Hepatic stellate cell (primary cell): ENCODE data around the gene VPS25.
A peak's percentile ranks its signal among the peaks of the same experiment; 100 is the strongest.
"Not testable (repeated sequence)": the region's sequence is repeated elsewhere in the genome, so short reads cannot be mapped to it uniquely, and the experiment has no call there.

Experiments
- DNase-seq: peaks from one replicate; pipeline ENCODE4 v3.0.0; 2011; ENCODE audit warnings: low spot score

Gene VPS25

GRCh38 chr17:42773290-42774035, at the start of gene VPS25:
Gene VPS25, plus strand, starts transcription at chr17:42773449. Its CDS starts 27 bp downstream, at chr17:42773476.
- peak; percentile 88 for DNase-seq

- no peak for DNase-seq
Measured at GRCh38 chr17:42723636-42724035, 49.6 kb upstream of the VPS25 start.

- DNase-seq: no peak
Measured at GRCh38 chr17:42725143-42725542, 48.1 kb upstream of the VPS25 start.

DNA sequence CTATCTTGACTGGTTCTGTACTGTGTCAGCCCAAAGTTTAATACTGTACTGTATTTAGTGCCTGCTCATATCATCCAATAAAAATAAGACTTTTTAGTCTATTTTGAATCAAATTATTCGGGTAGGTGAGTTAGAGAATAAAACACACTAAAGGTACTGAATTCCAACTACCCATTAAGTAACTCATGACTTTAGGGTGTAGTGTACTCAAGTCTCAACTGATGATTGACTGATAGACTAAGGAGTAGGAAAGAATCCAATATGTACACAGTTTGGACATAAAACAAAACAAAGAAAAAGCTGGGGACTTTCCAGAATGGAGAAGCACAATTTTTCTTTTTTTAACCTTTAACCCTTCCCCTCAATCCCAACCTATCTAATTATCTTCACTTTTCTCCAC, 32.5 kb upstream of the VPS25 start:
- no peak for DNase-seq

DNA sequence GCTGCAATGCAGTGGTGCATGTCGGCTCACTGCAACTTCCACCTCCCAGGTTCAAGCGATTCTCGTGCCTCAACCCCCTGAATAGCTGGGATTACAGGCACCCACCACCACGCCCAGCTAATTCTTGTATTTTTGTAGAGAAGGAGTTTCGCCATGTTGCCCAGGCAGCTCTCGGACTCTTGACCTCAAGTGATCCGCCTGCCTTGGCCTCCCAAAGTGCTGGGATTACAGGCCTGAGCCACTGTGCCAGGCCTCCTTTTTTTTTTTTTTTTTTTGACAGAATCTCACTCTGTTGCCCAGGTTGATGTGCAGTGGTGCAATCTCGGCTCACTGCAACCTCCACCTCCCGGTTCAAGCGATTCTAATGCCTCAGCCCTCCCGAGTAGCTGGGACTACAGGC, 30.3 kb upstream of the VPS25 start:
- DNase-seq: not testable (repeated sequence)

- peak; percentile 22 for DNase-seq
Measured at GRCh38 chr17:42743595-42744282, 29.5 kb upstream of the VPS25 start.

DNA sequence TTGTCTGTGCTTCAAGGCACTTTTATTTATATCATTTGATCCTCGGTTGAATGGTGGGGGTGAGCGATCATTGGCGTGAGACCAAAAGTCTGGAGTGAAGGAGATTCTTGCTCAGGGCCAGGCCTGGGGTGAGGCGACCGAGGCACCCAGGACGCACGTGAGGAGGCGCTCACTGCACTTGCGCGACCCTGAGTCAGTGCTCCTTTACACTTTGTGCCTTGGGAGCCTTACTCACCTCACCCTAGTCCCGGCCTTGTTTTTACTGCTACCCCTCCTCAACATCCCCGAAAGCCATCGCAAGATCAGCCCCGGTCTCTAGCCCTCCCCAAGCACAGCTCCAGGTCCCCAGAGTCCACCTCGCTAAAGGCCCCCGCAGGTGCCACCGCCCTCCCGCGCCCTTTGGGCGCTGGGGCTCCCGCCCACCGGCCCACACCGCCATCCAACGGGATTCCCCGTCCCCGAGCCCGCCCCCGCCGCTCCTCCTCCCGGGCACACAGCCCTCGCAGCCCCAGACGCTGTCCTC, 28.9 kb upstream of the VPS25 start:
- DNase-seq: peak; percentile 72

GRCh38 chr17:42744806-42745617, 28.2 kb upstream of the VPS25 start, which contains the start of gene EZH1:
Gene EZH1, minus strand, starts transcription at chr17:42745040. Its CDS starts 16,099 bp downstream, at chr17:42728941.
- peak; percentile 100 for DNase-seq

DNA sequence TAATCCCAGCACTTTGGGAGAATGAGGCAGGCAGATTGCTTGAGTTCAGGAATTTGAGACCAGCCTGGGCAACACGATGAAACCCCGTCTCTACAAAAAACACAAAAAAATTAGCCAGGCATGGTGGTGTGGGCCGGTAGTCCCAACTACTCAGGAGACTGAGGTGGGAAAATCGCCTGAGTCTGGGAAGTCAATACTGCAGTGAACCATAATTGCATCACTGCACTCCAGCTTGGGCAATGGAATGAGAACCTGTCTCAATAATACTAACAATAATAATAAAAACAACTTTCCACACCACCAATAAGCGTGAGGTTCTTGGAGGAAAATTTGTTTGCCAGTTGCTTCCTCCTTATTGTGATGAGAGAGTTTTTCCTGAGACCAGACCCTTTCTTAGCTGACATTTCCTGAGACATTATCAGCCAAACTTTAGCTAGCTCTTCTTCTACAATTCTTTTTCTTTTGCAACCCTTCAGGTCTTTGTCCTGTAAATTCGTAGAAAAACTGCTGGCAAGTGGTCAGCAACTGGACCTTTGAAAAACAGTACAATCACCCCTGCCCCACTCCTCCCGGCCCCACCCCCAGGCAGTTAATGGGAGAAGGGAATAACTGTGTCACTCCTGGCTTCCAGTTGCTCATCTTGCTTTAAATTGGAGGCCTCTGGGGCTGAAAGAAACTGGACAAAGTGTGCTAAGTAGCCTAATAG, 24.9 kb upstream of the VPS25 start:
- no peak for DNase-seq

DNA sequence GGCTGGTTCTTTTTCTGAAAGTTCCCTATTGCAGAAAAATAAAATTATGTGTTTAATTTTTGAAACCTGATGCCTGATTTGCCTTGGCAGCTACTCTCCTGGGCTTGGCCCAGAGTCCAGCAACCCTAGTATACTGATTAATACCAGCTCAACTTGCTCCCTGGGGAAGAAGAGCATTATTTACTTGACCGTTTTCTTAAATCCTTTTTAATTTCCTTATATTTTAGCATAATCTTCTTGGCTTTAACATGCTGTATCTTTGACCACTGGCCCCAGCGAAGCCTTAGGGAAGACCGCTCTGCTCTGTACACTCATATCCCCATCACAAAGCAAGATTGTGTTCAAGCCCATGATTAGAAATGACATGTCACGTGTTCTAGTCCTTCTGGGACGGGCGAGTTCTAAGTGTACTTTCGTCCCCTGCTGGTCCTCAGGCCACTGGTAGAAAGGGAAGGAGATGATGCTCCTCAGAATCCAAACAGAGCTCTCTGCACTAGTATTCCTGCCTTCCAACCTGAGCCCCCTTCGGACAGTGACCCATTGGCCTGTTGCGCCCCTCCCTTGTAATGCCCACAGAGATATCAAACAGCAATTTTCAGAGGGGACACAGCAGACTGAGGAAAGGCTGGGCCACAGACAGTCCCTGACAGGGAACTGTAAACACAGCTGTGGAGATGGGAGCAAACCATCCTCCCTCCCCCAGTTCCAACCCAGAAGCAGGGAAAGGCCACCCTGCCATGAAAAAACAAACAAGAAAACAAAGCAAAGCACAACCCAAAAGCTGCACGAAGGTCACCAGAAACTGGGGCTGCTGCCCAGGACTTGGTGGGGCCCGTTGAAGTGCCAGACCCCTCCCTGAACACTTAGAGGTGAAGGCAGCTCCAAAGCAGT, 24.1 kb upstream of the VPS25 start:
- DNase-seq: no peak

GRCh38 chr17:42750739-42751344, 22.4 kb upstream of the VPS25 start:
- no peak for DNase-seq

DNA sequence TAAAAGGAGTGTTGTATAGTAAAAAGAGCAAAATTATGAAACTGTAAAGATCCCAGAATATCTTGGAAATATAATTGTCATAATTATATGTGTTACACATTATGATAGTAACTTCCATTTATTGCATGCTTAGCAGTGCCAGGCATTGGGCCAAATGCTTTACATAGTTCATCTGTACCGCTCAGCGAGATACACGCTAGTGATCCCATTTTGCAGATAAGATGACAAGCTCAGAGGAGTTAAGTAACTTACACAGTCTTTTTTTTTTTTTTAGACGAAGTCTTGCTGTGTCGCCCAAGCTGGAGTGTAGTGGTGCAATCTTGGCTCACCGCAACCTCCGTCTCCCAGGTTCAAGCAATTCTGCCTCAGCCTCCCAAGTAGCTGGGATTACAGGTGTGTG, 21.6 kb upstream of the VPS25 start:
- DNase-seq: no peak

GRCh38 chr17:42754782-42755181, 18.5 kb upstream of the VPS25 start:
- DNase-seq: no peak

- DNase-seq: no peak
Measured at GRCh38 chr17:42759982-42760651, 13.1 kb upstream of the VPS25 start.

GRCh38 chr17:42760652-42761581, 12.3 kb upstream of the VPS25 start, which contains the start of gene RAMP2:
Gene RAMP2, plus strand, starts transcription at chr17:42761227. Its CDS starts 35 bp downstream, at chr17:42761262.
- peak; percentile 36 for DNase-seq

- DNase-seq: no peak
Measured at GRCh38 chr17:42761638-42762037, 11.6 kb upstream of the VPS25 start.

DNA sequence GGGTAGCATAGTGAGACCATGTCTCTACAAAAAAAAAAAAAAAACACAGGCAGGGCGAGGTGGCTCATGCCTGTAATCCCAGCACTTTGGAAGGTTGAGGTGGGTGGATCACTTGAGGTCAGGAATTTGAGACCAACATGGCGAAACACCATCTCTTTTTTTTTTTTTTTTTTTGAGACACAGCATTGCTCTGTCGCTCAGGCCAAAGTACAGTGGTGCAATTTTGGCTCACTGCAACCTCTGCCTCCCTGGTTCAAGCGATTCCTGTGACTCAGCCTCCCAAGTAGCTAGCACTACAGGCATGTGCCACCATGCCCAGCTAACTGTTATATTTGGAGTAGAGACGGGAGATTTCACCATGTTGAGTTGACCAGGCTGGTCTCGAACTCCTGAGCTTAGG, 7.1 kb upstream of the VPS25 start:
- DNase-seq: no peak

DNA sequence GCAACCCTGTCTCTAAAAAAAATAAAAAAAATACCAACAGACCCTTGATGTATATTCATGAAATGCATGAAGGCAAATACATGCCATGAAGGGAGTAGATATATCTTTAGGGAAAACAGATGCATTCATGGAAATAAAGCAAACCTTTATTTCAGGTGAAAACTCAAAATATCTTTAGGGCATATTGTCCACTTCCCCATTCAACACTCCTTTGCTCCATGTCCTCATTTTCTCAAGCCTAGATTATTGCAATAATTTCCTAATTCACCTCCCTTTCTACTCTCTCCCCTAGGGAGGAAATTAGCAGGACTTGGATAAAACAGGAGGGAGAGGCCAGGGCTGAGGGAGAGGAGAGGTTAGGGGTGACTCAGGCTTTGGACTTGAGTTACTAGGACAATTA, 5.7 kb upstream of the VPS25 start:
- DNase-seq: no peak
